Stimulated activated CD4-positive, alpha-beta T cell treated with anti-CD3 and anti-CD28 coated beads, Interleukin-15, amount 100 ng/mL, for 24 hours (primary cell): Measurements from ENCODE around the gene NANP.

Source experiments
- DNase-seq: peaks from one replicate; pipeline ENCODE4 v3.0.0-alpha.2; 2020

Gene NANP

DNA sequence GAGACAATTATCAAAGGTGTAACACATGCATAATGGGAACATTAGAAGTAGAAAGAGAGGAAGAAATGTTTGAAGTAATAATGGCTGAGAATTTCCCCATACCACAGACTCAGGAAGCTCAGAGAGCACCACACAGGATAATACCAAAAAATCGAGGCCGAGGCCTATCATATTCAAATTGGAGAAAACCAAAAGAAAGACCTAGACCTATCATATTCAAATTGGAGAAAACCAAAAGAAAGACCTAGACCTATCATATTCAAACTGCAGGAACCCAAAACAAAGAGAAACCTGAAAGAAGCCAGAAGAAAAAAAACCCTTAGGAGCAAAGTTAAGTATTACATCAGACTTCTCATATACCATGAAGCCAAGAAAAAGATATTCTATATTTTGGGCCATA, 56.5 kb downstream of the NANP start:
- no peak for DNase-seq

DNA sequence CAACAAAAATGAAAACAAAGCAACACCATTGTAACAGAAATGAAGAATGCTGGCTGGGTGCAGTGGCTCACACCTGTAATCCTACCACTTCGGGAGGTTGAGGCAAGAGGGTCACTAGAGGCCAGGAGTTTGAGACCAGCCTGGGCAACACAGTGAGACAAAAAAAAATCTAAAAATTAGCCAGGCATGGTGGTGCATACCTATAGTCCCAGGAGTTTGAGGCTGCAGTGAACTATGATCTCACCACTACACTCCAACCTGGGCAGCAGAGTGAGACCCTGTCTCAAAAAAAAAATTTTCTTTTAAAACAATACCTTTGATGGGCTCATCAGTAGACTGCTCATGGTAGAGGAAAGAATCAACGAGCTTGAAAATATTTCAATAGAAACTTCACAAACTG, 57.0 kb downstream of the NANP start:
- no peak for DNase-seq

DNA sequence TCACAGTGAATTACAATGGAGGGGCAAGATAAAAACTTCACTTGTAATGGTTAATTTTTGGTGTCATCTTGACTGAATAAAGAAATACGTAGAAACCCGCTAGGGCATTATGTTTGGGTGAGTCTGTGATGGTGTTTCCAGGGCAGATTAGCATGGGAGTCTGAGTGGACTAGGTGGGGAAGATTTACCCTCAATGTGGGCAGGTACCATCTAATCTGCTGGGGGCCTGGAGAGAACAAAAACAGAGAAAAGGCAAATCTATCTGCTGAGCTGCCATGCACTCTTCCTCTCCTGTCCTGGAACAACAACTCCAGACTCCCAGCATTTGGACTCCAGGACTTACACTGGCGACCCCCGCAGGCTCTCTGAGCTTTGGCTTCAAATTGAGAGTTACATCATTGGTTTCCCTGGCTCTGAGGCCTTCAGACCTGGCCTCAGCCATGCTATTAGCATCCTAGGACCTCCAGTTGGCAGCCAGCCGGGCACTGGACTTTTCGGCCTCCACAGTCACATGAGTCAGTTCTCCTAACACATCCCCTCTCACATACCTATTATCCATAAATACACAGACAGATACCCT, 58.1 kb downstream of the NANP start:
- no peak for DNase-seq

DNA sequence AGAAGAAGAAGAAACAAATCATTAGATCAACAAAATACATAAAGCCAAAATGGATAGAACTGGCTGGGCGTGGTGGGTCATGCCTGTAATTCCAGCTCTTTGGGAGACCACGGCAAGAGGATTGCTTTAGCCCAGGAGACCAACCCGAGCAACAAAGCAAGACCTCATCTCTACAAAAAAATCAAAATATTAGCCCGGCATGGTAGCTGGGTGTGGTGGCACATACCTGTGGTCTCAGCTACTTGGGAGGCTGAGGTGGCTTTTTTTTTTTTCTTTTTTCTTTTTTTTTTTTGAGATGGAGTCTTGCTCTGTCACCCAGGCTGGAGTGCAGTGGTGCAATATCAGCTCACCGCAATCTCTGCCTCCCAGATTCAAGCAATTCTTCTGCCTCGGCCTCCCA, 59.9 kb downstream of the NANP start:
- no peak for DNase-seq

DNA sequence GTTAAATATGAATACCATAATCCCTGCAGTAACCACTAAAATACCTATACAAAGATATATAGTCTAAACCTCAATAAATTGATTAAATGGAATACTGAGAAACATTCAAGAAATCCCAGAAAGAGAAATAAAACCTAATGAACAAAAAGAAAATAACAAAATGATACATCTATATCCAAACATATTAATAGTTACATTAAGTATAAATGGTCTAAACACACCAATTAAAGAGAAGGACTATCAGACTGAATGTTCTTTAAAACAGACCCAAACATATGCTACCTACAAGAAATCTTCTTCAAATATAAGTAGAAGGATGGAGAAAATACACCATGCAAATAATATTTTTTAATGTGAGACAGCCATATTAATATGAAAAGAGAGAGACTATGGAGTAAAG, 60.5 kb downstream of the NANP start:
- no peak for DNase-seq
